Measurements from ENCODE around the gene SCIN. TPM values are rescaled to one million over a fixed set of nuclear protein-coding genes. Genes with fewer than 3 reads are reported as not detected.
A peak's percentile ranks its signal among the peaks of the same experiment; 100 is the strongest.

The SCIN gene
- total RNA-seq, 1 experiment from 2014 or later = 28.3 TPM

DNA sequence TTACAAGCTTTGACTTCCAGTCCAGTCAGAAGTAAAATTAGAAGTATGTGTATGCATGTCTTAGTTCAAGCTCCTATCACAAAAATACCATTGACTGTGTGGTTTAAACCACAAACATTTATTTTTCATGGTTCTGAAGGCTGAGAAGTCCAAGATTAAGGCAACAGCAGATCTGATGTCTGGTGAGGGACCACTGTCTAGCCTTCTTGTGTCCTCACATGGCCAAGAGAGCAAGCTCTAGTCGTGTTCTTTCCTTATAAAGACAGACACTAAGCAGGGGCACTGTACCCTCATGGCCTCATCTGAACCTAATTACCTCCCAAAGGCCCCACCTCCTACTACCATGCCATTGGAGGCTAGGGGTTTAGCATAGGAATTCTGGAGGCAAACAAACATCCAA is 75.6 kb downstream of the SCIN start:
- H3K4me1 Mint-ChIP-seq (ENCODE audit: low read depth, unreplicated experiment) = peaks cover 51% of the 10 kb centered on the region
- no peak for DNase-seq
- H3K36me3 Mint-ChIP-seq (ENCODE audit: insufficient read depth, unreplicated experiment) = peaks cover 22% of the 10 kb centered on the region
- no peaks in the 10 kb centered on the region for H3K9me3 Mint-ChIP-seq (ENCODE audit: low read depth, unreplicated experiment)
- H3K4me3 Mint-ChIP-seq (ENCODE audit: low read depth, unreplicated experiment) = no peak overlapping the region
- no peaks in the 10 kb centered on the region for H3K27me3 Mint-ChIP-seq (ENCODE audit: unreplicated experiment)
- no TSS peak for BruUV-seq (replicated peaks)
- CTCF ChIA-PET = interaction anchor here (0.6 to 1.2 kb wide), 2 partner anchors 22 to 40 kb away, joined by 4 to 7 read pairs; no protein-coding TSS in a partner anchor
- no peak overlapping the region for H3K27ac Mint-ChIP-seq (ENCODE audit: unreplicated experiment)
- TF ChIP-seq CTCF (IDR thresholded peaks at IDR 0.05; ENCODE audit: unreplicated experiment) = no peak
- intact Hi-C loops (cut with micrococcal nuclease; ENCODE audit: unreplicated experiment) = loop anchor here (2.0 to 5.0 kb wide), 2 partner anchors 41 to 156 kb away; partner anchors contain the start of gene ARL4A

DNA sequence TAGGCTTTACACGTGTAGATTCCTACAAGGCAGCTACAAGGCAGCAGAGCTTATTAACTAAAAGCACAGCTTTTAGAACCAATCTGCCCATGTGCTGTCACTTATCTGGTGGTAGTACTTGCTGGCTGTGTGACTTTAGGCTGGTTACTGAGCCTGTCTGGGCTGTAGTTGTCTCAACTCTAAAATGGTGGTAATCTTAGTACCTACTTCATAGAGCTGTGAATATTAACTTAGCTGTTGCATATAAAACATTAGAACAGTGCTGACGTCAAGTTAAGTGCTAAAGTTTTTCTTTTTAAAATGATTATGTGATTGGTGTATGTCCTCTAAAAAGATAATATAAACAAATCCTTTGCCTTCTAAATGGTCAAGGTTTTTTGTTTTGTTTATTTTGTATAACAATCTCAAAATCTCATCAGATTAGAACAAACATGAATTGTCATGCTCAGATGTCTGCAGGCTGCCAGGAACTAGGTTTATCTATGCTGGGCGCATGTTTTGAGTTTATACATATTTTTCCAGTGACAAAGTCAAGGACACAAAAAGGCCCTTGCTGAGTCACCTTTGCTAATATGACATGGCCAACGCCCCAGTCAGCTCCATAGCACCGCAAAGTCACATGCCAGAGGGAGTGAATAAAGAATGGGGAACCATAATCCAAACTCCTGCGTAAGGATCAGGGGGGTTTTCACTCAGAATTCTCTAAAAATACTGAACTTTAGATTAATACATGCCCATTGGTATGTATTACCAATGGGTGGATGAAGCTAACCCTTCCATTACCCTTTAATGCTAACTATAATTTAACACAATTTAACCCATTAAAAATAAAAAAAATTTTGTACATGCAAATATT is 77.1 kb downstream of the SCIN start:
- peaks cover 26% of the 10 kb centered on the region for H3K36me3 Mint-ChIP-seq (ENCODE audit: insufficient read depth, unreplicated experiment)
- H3K27me3 Mint-ChIP-seq (ENCODE audit: unreplicated experiment) = no peaks in the 10 kb centered on the region
- peak overlapping the region; percentile 81 for H3K27ac Mint-ChIP-seq (ENCODE audit: unreplicated experiment)
- H3K4me1 Mint-ChIP-seq (ENCODE audit: low read depth, unreplicated experiment) = peaks cover 60% of the 10 kb centered on the region
- no TSS peak for BruUV-seq (replicated peaks)
- CTCF ChIA-PET = interaction anchor here (0.9 to 2.0 kb wide), 3 partner anchors 8 to 468 kb away, joined by 3 to 17 read pairs (median 4); partner anchors contain the start of gene ARL4A
- peak; percentile 81 for DNase-seq
- H3K9me3 Mint-ChIP-seq (ENCODE audit: low read depth, unreplicated experiment) = no peaks in the 10 kb centered on the region
- no peak for TF ChIP-seq CTCF (IDR thresholded peaks at IDR 0.05; ENCODE audit: unreplicated experiment)
- H3K4me3 Mint-ChIP-seq (ENCODE audit: low read depth, unreplicated experiment) = no peak overlapping the region
- intact Hi-C loops (cut with micrococcal nuclease; ENCODE audit: unreplicated experiment) = loop anchor here (2.0 to 5.0 kb wide), 2 partner anchors 39 to 155 kb away; partner anchors contain the start of gene ARL4A

- no TSS peak for BruUV-seq (replicated peaks)
- Mint-ChIP-seq H3K9me3 (ENCODE audit: low read depth, unreplicated experiment) (no peaks in the 10 kb centered on the region), H3K36me3 (ENCODE audit: insufficient read depth, unreplicated experiment) (peaks cover 27% of the 10 kb centered on the region), H3K4me3 (ENCODE audit: low read depth, unreplicated experiment) (peak overlapping the region; percentile 34), H3K27ac (ENCODE audit: unreplicated experiment) (peak overlapping the region; percentile 81), H3K27me3 (ENCODE audit: unreplicated experiment) (no peaks in the 10 kb centered on the region), H3K4me1 (ENCODE audit: low read depth, unreplicated experiment) (peaks cover 71% of the 10 kb centered on the region)
- no peak for TF ChIP-seq CTCF (IDR thresholded peaks at IDR 0.05; ENCODE audit: unreplicated experiment)
- CTCF ChIA-PET = interaction anchor here (1.0 to 2.0 kb wide), 3 partner anchors 38 to 177 kb away, joined by 3 to 17 read pairs (median 12); partner anchors contain the start of gene ARL4A
- intact Hi-C loops (cut with micrococcal nuclease; ENCODE audit: unreplicated experiment) = loop anchor here (5.0 kb wide), 1 partner anchor 154 kb away; no protein-coding TSS in a partner anchor
- no peak for DNase-seq
These were observed 78.3 kb downstream of the SCIN start for GRCh38 chr7:12648704-12649261.

- DNase-seq = no peak
- TF ChIP-seq CTCF (IDR thresholded peaks at IDR 0.05; ENCODE audit: unreplicated experiment) = no peak
- CTCF ChIA-PET = interaction anchor here (0.5 to 1.5 kb wide), 5 partner anchors 10 to 1230 kb away, joined by 3 to 12 read pairs (median 3); partner anchors contain the start of gene ARL4A
- Mint-ChIP-seq H3K4me1 (ENCODE audit: low read depth, unreplicated experiment) (peaks cover 72% of the 10 kb centered on the region), H3K4me3 (ENCODE audit: low read depth, unreplicated experiment) (peak overlapping the region; percentile 34), H3K9me3 (ENCODE audit: low read depth, unreplicated experiment) (no peaks in the 10 kb centered on the region), H3K27me3 (ENCODE audit: unreplicated experiment) (no peaks in the 10 kb centered on the region), H3K36me3 (ENCODE audit: insufficient read depth, unreplicated experiment) (peaks cover 27% of the 10 kb centered on the region), H3K27ac (ENCODE audit: unreplicated experiment) (peak overlapping the region; percentile 81)
- BruUV-seq (replicated peaks) = no TSS peak
- intact Hi-C loops (cut with micrococcal nuclease; ENCODE audit: unreplicated experiment) = loop anchor here (5.0 kb wide), 1 partner anchor 153 kb away; no protein-coding TSS in a partner anchor
These were observed 78.8 kb downstream of the SCIN start for GRCh38 chr7:12649348-12649747.

Data from Calu3 (cell line).